Caco-2 (cell line): ENCODE results near the gene FXYD2. TPM values are rescaled to one million over a fixed set of nuclear protein-coding genes. Genes with fewer than 3 reads are reported as not detected.
A peak's percentile ranks its signal among the peaks of the same experiment; 100 is the strongest.

Source experiments
- BruUV-seq: library from RNA; stranded (reverse); fragments of 400-500 nt; replicated peaks from 2 replicates; lab custom pipeline; 2021; lab: Mats Ljungman, UMichigan
- CTCF ChIA-PET: fragments of 300-600 bp; sonication (Branson Sonifier 250); formaldehyde crosslinking; loops from one replicate; lab custom pipeline; 2022; ENCODE audit warnings: antibody characterized with exemption; lab: Charles Lee
- POLR2A ChIA-PET: fragments of 300-600 bp; sonication (Branson Sonifier 250); formaldehyde crosslinking; loops from one replicate; lab custom pipeline; 2022; ENCODE audit warnings: antibody characterized with exemption; lab: Charles Lee
- DNase-seq, 2 experiments: peaks; one replicate each; pipeline versions ENCODE4 v3.0.0 to v3.0.0-alpha.2; 2020 to 2022
- H3K27me3 ChIP-seq: replicated peaks from 2 replicates; pipeline ENCODE4 v1.6.0; 2011; ENCODE audit warnings: low read length; ENCODE audit not compliant: control insufficient read depth, insufficient read depth
- H3K36me3 ChIP-seq: 2 replicates; pipeline ENCODE4 v1.5.1; 2011; ENCODE audit warnings: low read length; ENCODE audit not compliant: control insufficient read depth, insufficient read depth
- H3K4me1 ChIP-seq: fragments of 250-450 bp; sonication (Bioruptor Pico); 2 replicates; pipeline ENCODE4 v1.5.1; 2020; ENCODE audit warnings: mild to moderate bottlenecking
- H3K4me3 ChIP-seq: 2 replicates; pipeline ENCODE4 v1.5.1; 2011; ENCODE audit warnings: low read depth, mild to moderate bottlenecking, control low read depth, low read length
- H3K9me3 ChIP-seq: fragments of 250-450 bp; sonication (Bioruptor Pico); 2 replicates; pipeline ENCODE4 v1.5.1; 2020; ENCODE audit warnings: mild to moderate bottlenecking, moderate library complexity
- H3K27ac Mint-ChIP-seq: one replicate; pipeline ENCODE4 v1.8.0; 2022; ENCODE audit warnings: mixed read lengths; ENCODE audit not compliant: unreplicated experiment
- H3K27me3 Mint-ChIP-seq: one replicate; pipeline ENCODE4 v1.8.0; 2022; ENCODE audit warnings: mixed read lengths; ENCODE audit not compliant: insufficient read depth, unreplicated experiment
- H3K36me3 Mint-ChIP-seq: one replicate; pipeline ENCODE4 v1.8.0; 2022; ENCODE audit warnings: mild to moderate bottlenecking, mixed read lengths; ENCODE audit not compliant: insufficient read depth, unreplicated experiment
- H3K4me1 Mint-ChIP-seq: one replicate; pipeline ENCODE4 v1.8.0; 2022; ENCODE audit warnings: low read depth, mixed read lengths; ENCODE audit not compliant: unreplicated experiment
- H3K4me3 Mint-ChIP-seq: one replicate; pipeline ENCODE4 v1.8.0; 2022; ENCODE audit warnings: mild to moderate bottlenecking, moderate library complexity, mixed read lengths; ENCODE audit not compliant: unreplicated experiment
- H3K9me3 Mint-ChIP-seq: one replicate; pipeline ENCODE4 v1.8.0; 2022; ENCODE audit warnings: mixed read lengths; ENCODE audit not compliant: unreplicated experiment
- intact Hi-C: fragments of 100-400 bp; cut with micrococcal nuclease; formaldehyde crosslinking; loops from one replicate; pipeline ENCODE4 v1.10.0; 2022; ENCODE audit not compliant: unreplicated experiment
- total RNA-seq: library from RNA; stranded (reverse); gene quantifications from 2 replicates; pipeline ENCODE4 v1.2.3, GENCODE V29; 2022
- TF ChIP-seq, protein P1 (sequence below), 2 experiments: fragments of 200-600 bp in 1 of 2; IDR thresholded peaks; 1 replicate in 1 of 2; 2 replicates in 1 of 2; pipeline versions ENCODE4 v1.5.1 to v1.8.0; 2011 to 2022; ENCODE audit warnings: antibody characterized with exemption in 1 of 2, control low read depth in 1 of 2, inconsistent platforms in 1 of 2, low read depth in 1 of 2, low read length in 1 of 2, mild to moderate bottlenecking in 1 of 2, moderate library complexity in 1 of 2; ENCODE audit not compliant: insufficient read depth in 1 of 2, severe bottlenecking in 1 of 2, unreplicated experiment in 1 of 2

Gene FXYD2
- total RNA-seq, 1 experiment from 2014 or later, result 0.48 TPM

DNA sequence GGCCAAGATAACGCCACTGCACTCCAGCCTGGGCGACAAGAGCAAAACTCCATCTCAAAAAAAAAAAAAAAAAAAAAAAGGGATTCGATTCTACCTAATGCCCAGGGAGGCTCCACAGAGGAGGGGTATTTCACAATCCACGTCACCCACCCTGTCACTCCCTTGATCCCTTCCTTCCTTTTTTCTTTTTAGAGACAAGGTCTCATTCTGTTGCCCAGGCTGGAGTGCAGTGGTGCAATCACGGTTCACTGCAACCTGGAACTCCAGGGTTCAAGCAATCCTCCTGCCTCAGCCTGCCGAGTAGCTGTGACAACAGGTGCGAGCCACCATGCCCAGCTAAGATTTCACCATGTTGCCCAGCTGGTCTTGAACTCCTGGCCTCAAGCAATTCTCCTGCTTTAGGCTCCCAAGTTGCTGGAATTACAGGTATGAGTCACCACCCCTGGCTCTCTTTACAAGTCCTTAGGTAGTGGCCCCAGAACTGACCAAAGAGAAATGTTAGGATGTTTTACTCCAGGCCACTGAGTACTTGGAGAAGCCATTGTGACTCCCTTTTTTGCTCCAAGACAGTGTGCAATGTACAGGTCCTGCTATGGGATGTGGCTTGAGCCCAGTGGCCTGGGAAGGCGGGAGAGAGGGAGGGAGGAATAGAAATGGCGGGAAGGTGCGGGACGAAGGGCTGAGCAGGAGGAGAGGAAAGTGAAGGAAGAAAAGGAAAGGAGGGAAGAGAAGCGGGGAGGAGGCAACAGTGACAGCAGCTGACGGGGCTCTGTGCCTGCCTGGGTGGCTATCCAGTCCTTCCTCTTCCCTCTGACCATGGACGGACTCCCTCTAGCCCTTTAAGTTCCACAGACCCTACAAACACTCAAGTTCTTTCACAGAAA, 11.8 kb upstream of the FXYD2 start:
- Mint-ChIP-seq H3K9me3 (no peaks in the 10 kb centered on the region), H3K4me3 (no peak overlapping the region), H3K4me1 (peaks cover 28% of the 10 kb centered on the region), H3K36me3 (peaks cover 5% of the 10 kb centered on the region), H3K27ac (peak overlapping the region; percentile 14), H3K27me3 (peaks cover 4% of the 10 kb centered on the region)
- no peaks in the 10 kb centered on the region for H3K36me3 ChIP-seq
- H3K4me1 ChIP-seq, result peaks cover 14% of the 10 kb centered on the region
- ChIA-PET POLR2A (no interaction called here), CTCF (no interaction called here)
- DNase-seq, result no peak
- H3K4me3 ChIP-seq, result no peak overlapping the region
- BruUV-seq, result no TSS peak
- no peaks in the 10 kb centered on the region for H3K27me3 ChIP-seq
- TF ChIP-seq, protein P1, sequence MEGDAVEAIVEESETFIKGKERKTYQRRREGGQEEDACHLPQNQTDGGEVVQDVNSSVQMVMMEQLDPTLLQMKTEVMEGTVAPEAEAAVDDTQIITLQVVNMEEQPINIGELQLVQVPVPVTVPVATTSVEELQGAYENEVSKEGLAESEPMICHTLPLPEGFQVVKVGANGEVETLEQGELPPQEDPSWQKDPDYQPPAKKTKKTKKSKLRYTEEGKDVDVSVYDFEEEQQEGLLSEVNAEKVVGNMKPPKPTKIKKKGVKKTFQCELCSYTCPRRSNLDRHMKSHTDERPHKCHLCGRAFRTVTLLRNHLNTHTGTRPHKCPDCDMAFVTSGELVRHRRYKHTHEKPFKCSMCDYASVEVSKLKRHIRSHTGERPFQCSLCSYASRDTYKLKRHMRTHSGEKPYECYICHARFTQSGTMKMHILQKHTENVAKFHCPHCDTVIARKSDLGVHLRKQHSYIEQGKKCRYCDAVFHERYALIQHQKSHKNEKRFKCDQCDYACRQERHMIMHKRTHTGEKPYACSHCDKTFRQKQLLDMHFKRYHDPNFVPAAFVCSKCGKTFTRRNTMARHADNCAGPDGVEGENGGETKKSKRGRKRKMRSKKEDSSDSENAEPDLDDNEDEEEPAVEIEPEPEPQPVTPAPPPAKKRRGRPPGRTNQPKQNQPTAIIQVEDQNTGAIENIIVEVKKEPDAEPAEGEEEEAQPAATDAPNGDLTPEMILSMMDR (IDR thresholded peaks at IDR 0.05; ENCODE audit: insufficient read depth in 1 of 2, low read depth in 1 of 2, low read length in 1 of 2, severe bottlenecking in 1 of 2, unreplicated experiment in 1 of 2), result no peak
- H3K9me3 ChIP-seq, result no peaks in the 10 kb centered on the region
- intact Hi-C loops, result no loop called here

DNA sequence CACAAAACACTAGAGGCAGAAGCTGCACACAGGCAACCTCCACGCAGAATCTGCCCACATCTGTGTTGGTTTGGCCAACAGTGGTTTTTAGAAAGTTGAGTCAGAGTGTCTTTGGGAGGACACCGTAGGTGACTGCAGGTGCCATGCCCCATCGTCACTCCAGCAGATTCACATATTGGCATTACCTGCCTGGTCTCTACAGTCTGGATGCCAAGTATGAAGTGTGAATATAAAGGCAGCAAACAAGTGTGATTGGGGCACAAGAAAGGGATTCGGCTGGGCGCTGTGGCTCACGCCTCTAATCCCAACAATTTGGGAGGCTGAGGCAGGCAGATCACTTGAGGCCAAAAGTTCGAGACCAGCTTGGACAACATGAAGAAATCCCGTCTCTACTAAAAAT, 11.0 kb upstream of the FXYD2 start:
- H3K4me3 Mint-ChIP-seq, result no peak overlapping the region
- H3K27me3 ChIP-seq, result no peaks in the 10 kb centered on the region

DNA sequence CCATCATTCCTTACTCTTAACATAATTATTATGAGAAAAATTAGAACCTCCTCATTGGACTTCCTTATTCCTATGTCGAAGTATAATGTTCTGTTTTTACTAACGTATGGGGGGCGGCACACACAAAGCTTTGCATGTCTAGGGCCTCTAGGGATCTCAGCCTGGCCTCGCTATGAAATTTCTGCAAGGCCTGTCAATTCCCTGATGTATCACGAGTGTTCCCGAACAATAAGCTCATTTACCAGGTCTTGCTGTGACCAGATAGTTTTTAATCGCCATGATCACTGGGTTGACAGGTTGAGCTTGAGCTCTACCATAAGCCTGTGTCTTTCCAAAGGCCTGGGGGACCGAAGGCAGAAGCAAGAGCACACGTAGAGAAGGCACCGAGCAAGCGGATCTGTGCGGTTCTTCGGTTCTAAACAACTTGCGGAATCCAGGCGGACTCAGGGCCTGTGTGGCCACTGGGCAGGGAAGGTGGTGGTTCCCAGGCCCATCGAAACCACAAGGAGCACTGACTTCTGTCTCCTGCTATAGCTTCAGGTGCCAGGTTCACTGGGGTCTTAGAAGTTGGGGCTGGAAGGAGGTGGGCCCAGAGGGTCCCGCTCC, 10.4 kb upstream of the FXYD2 start:
- H3K4me3 ChIP-seq, result no peak overlapping the region
- Mint-ChIP-seq H3K4me3 (no peak overlapping the region), H3K27ac (no peak overlapping the region), H3K27me3 (peaks cover 4% of the 10 kb centered on the region), H3K4me1 (peaks cover 37% of the 10 kb centered on the region), H3K36me3 (peaks cover 5% of the 10 kb centered on the region), H3K9me3 (no peaks in the 10 kb centered on the region)
- H3K4me1 ChIP-seq, result peaks cover 14% of the 10 kb centered on the region
- TF ChIP-seq, protein P1 (IDR thresholded peaks at IDR 0.05; ENCODE audit: insufficient read depth in 1 of 2, low read depth in 1 of 2, low read length in 1 of 2, severe bottlenecking in 1 of 2, unreplicated experiment in 1 of 2), result no peak
- DNase-seq, result no peak
- H3K36me3 ChIP-seq, result no peaks in the 10 kb centered on the region
- ChIA-PET POLR2A (no interaction called here), CTCF (interaction anchor here (0.7 to 2.9 kb wide), 4 partner anchors 12 to 409 kb away, joined by 3 to 26 read pairs (median 5); no protein-coding TSS in a partner anchor)
- H3K9me3 ChIP-seq, result no peaks in the 10 kb centered on the region
- no TSS peak for BruUV-seq
- intact Hi-C loops, result no loop called here
- no peaks in the 10 kb centered on the region for H3K27me3 ChIP-seq

More for the DNA sequence above, 11.0 kb upstream of the FXYD2 start:
- no peak overlapping the region for H3K4me3 ChIP-seq
- H3K36me3 Mint-ChIP-seq, result peaks cover 5% of the 10 kb centered on the region
- H3K9me3 ChIP-seq, result no peaks in the 10 kb centered on the region
- H3K4me1 ChIP-seq, result peaks cover 14% of the 10 kb centered on the region
- BruUV-seq, result no TSS peak
- ChIA-PET CTCF (interaction anchor here (0.7 kb wide), 1 partner anchor 12 kb away, joined by 3 read pairs; no protein-coding TSS in a partner anchor), POLR2A (no interaction called here)
- no peak overlapping the region for H3K27ac Mint-ChIP-seq
- intact Hi-C loops, result no loop called here
- H3K4me1 Mint-ChIP-seq, result peaks cover 31% of the 10 kb centered on the region
- H3K9me3 Mint-ChIP-seq, result no peaks in the 10 kb centered on the region
- DNase-seq, result no peak
- peaks cover 4% of the 10 kb centered on the region for H3K27me3 Mint-ChIP-seq
- TF ChIP-seq, protein P1 (IDR thresholded peaks at IDR 0.05; ENCODE audit: insufficient read depth in 1 of 2, low read depth in 1 of 2, low read length in 1 of 2, severe bottlenecking in 1 of 2, unreplicated experiment in 1 of 2), result no peak
- H3K36me3 ChIP-seq, result no peaks in the 10 kb centered on the region
